Stimulated activated CD4-positive, alpha-beta T cell treated with anti-CD3 and anti-CD28 coated beads, Interleukin-4, amount 100 ng/mL, for 24 hours (primary cell): ENCODE results near the gene C5orf52.
"Not testable (repeated sequence)": the region's sequence is repeated elsewhere in the genome, so short reads cannot be mapped to it uniquely, and the experiment has no call there.

Experiments
- DNase-seq: peaks from one replicate; pipeline ENCODE4 v3.0.0-alpha.2; 2020

The C5orf52 gene

DNA sequence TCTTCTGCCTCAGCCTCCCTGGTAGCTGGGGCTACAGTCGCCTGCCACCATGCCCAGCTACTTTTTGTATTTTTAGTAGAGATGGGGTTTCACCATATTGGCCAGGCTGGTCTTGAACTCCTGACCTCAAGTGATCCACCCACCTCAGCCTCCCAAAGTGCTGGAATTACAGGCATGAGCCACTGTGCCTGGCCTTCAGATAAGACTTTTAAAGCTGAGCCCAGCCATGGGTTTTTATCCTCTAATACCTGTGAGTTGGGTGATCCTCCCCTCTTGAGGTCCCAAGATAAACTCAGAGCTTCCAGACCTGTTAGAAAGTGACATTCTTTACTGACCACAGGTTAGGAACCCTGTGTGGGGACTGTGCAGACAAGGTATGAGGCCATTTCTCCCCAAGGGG is 56.5 kb downstream of the C5orf52 start:
- not testable (repeated sequence) for DNase-seq
